ENCODE data around the gene KMT2B.

KMT2B gene

DNA sequence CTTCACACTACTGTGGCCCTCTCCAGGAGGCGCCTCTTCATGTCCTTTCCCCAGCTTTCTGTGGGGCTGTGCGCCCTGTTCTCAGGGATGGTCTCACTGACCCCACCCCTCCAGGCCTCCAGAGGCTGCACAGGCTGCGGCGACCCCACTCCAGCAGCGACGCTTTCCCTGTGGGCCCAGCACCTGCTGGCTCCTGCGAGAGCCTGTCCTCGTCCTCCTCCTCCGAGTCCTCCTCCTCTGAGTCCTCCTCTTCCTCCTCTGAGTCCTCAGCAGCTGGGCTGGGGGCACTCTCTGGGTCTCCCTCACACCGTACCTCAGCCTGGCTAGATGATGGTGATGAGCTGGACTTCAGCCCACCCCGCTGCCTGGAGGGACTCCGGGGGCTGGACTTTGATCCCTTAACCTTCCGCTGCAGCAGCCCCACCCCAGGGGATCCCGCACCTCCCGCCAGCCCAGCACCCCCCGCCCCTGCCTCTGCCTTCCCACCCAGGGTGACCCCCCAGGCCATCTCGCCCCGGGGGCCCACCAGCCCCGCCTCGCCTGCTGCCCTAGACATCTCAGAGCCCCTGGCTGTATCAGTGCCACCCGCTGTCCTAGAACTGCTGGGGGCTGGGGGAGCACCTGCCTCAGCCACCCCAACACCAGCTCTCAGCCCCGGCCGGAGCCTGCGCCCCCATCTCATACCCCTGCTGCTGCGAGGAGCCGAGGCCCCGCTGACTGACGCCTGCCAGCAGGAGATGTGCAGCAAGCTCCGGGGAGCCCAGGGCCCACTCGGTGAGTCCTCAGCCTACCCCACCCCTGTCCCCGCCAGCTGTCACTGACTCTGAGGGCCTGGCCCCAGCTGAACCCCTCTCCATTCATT is 68.7 kb downstream of the KMT2B start:
- H3K18ac ChIP-seq (ENCODE audit: low read length), result no peak overlapping the region
- H2AFZ ChIP-seq (ENCODE audit: insufficient read depth, low read length, poor library complexity), result no peak overlapping the region
- no peak overlapping the region for H3K23ac ChIP-seq (ENCODE audit: low read length)
- no peaks in the 10 kb centered on the region for H3K27me3 ChIP-seq (ENCODE audit: insufficient read depth, low read length)
- H3K79me1 ChIP-seq (ENCODE audit: low read length), result no peaks in the 10 kb centered on the region
- H3K27ac ChIP-seq (ENCODE audit: low read depth, low read length), result no peak overlapping the region
- H3K4me3 ChIP-seq (ENCODE audit: low read depth, low read length), result no peak overlapping the region
- no peak overlapping the region for H2BK5ac ChIP-seq (ENCODE audit: low read depth, low read length, poor library complexity)
- no peak overlapping the region for H3K14ac ChIP-seq (ENCODE audit: low read length)
- no peak overlapping the region for H4K12ac ChIP-seq (ENCODE audit: low read depth, low read length)
- DNase-seq, result no peak
- no peak overlapping the region for H3K9ac ChIP-seq (ENCODE audit: low read length)
- H2AK5ac ChIP-seq (ENCODE audit: low read length), result no peak overlapping the region
- peaks cover 5% of the 10 kb centered on the region for H3K9me3 ChIP-seq (ENCODE audit: insufficient read depth, low read depth, low read length)
- H3K79me2 ChIP-seq (ENCODE audit: control insufficient read depth, insufficient read depth, low read length, poor library complexity), result no peaks in the 10 kb centered on the region
- no peak overlapping the region for H2BK120ac ChIP-seq (ENCODE audit: insufficient read depth, low read length, poor library complexity)
- H3K4ac ChIP-seq (ENCODE audit: low read depth, low read length), result no peak overlapping the region
- H3K4me2 ChIP-seq (ENCODE audit: low read length), result no peak overlapping the region
- no peak overlapping the region for H2BK12ac ChIP-seq (ENCODE audit: low read length)
- no CpG with 5 or more reads among the region's 31 CpGs for WGBS (ENCODE audit: extremely low coverage, insufficient coverage, insufficient read length)
- H3K4me1 ChIP-seq (ENCODE audit: control insufficient read depth in 1 of 2, insufficient read depth in 2 of 2, low read length in 2 of 2), result peaks cover 0 to 5% of the 10 kb centered on the region in 2 experiments
- H3K36me3 ChIP-seq (ENCODE audit: control insufficient read depth in 1 of 2, insufficient read depth in 2 of 2, low read length in 2 of 2), result peaks cover 5 to 7% of the 10 kb centered on the region in 2 experiments
- H4K91ac ChIP-seq (ENCODE audit: low read depth, low read length), result no peak overlapping the region
- H4K8ac ChIP-seq (ENCODE audit: low read depth, low read length), result no peak overlapping the region

DNA sequence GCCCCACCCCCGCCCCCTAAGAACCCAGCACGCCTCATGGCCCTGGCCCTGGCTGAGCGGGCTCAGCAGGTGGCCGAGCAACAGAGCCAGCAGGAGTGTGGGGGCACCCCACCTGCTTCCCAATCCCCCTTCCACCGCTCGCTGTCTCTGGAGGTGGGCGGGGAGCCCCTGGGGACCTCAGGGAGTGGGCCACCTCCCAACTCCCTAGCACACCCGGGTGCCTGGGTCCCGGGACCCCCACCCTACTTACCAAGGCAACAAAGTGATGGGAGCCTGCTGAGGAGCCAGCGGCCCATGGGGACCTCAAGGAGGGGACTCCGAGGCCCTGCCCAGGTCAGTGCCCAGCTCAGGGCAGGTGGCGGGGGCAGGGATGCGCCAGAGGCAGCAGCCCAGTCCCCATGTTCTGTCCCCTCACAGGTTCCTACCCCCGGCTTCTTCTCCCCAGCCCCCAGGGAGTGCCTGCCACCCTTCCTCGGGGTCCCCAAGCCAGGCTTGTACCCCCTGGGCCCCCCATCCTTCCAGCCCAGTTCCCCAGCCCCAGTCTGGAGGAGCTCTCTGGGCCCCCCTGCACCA is 69.5 kb downstream of the KMT2B start:
- H3K14ac ChIP-seq (ENCODE audit: low read length), result no peak overlapping the region
- peaks cover 5 to 7% of the 10 kb centered on the region in 2 experiments for H3K36me3 ChIP-seq (ENCODE audit: control insufficient read depth in 1 of 2, insufficient read depth in 2 of 2, low read length in 2 of 2)
- H2BK12ac ChIP-seq (ENCODE audit: low read length), result no peak overlapping the region
- no peak overlapping the region for H3K18ac ChIP-seq (ENCODE audit: low read length)
- H3K27me3 ChIP-seq (ENCODE audit: insufficient read depth, low read length), result no peaks in the 10 kb centered on the region
- H2BK5ac ChIP-seq (ENCODE audit: low read depth, low read length, poor library complexity), result no peak overlapping the region
- H3K23ac ChIP-seq (ENCODE audit: low read length), result no peak overlapping the region
- H3K79me1 ChIP-seq (ENCODE audit: low read length), result no peaks in the 10 kb centered on the region
- H4K91ac ChIP-seq (ENCODE audit: low read depth, low read length), result no peak overlapping the region
- H3K4me2 ChIP-seq (ENCODE audit: low read length), result no peak overlapping the region
- H3K4me3 ChIP-seq (ENCODE audit: low read depth, low read length), result no peak overlapping the region
- H2BK120ac ChIP-seq (ENCODE audit: insufficient read depth, low read length, poor library complexity), result no peak overlapping the region
- H2AFZ ChIP-seq (ENCODE audit: insufficient read depth, low read length, poor library complexity), result no peak overlapping the region
- WGBS (ENCODE audit: extremely low coverage, insufficient coverage, insufficient read length), result no CpG with 5 or more reads among the region's 15 CpGs
- no peak for DNase-seq
- H3K27ac ChIP-seq (ENCODE audit: low read depth, low read length), result no peak overlapping the region
- no peaks in the 10 kb centered on the region for H3K79me2 ChIP-seq (ENCODE audit: control insufficient read depth, insufficient read depth, low read length, poor library complexity)
- no peak overlapping the region for H4K8ac ChIP-seq (ENCODE audit: low read depth, low read length)
- H3K9me3 ChIP-seq (ENCODE audit: insufficient read depth, low read depth, low read length), result peaks cover 5% of the 10 kb centered on the region
- no peak overlapping the region for H3K9ac ChIP-seq (ENCODE audit: low read length)
- peaks cover 0 to 5% of the 10 kb centered on the region in 2 experiments for H3K4me1 ChIP-seq (ENCODE audit: control insufficient read depth in 1 of 2, insufficient read depth in 2 of 2, low read length in 2 of 2)
- no peak overlapping the region for H2AK5ac ChIP-seq (ENCODE audit: low read length)
- H3K4ac ChIP-seq (ENCODE audit: low read depth, low read length), result no peak overlapping the region
- no peak overlapping the region for H4K12ac ChIP-seq (ENCODE audit: low read depth, low read length)

Measured in trophoblast cell (in vitro differentiated cells and primary cell).